GM19099 (cell line): ENCODE measurements around the gene PRKACA.

Experiments
- POLR2A ChIP-seq: IDR thresholded peaks from 3 replicates; pipeline ENCODE4 v1.6.1; 2011; ENCODE audit warnings: low read depth; ENCODE audit not compliant: insufficient read length; ENCODE audit errors: extremely low read depth

Gene PRKACA

GRCh38 chr19:14136509-14137281 is 19.1 kb upstream of the PRKACA start, which contains the start of gene ASF1B:
Gene ASF1B, minus strand, starts transcription at chr19:14136589. Its CDS starts 133 bp downstream, at chr19:14136456.
- peak; percentile 93 for TF ChIP-seq POLR2A

GRCh38 chr19:14135985-14136508 is 18.5 kb upstream of the PRKACA start:
- no peak for TF ChIP-seq POLR2A

- no peak for TF ChIP-seq POLR2A
Observed at GRCh38 chr19:14135355-14135754, 17.8 kb upstream of the PRKACA start.

GRCh38 chr19:14127929-14128509 is 10.5 kb upstream of the PRKACA start:
- no peak for TF ChIP-seq POLR2A

GRCh38 chr19:14127176-14127575 is 9.6 kb upstream of the PRKACA start:
- no peak for TF ChIP-seq POLR2A

- no peak for TF ChIP-seq POLR2A
Observed at GRCh38 chr19:14122924-14123323, 5.4 kb upstream of the PRKACA start.

- no peak for TF ChIP-seq POLR2A
Observed at GRCh38 chr19:14120497-14120780, 2.9 kb upstream of the PRKACA start.

GRCh38 chr19:14119644-14120496 is 2.3 kb upstream of the PRKACA start:
- TF ChIP-seq POLR2A, result no peak

GRCh38 chr19:14119146-14119545 is 1.6 kb upstream of the PRKACA start:
- TF ChIP-seq POLR2A, result no peak

GRCh38 chr19:14118165-14119051 is 846 bp upstream of the PRKACA start:
- peak; percentile 47 for TF ChIP-seq POLR2A

- no peak for TF ChIP-seq POLR2A
Observed at GRCh38 chr19:14116918-14117578, 514 bp downstream of the PRKACA start.

- no peak for TF ChIP-seq POLR2A
Observed at GRCh38 chr19:14116525-14116917, 1.0 kb downstream of the PRKACA start.

- TF ChIP-seq POLR2A, result no peak
Observed at GRCh38 chr19:14115756-14116155, 1.8 kb downstream of the PRKACA start.

GRCh38 chr19:14114854-14115253 is 2.7 kb downstream of the PRKACA start:
- no peak for TF ChIP-seq POLR2A
